ENCODE results near the gene KLHL41. TPM values are rescaled to one million over a fixed set of nuclear protein-coding genes. Genes with fewer than 3 reads are reported as not detected.

Gene KLHL41
- 0.85 and 1.7 TPM in 2 replicates for total RNA-seq

DNA sequence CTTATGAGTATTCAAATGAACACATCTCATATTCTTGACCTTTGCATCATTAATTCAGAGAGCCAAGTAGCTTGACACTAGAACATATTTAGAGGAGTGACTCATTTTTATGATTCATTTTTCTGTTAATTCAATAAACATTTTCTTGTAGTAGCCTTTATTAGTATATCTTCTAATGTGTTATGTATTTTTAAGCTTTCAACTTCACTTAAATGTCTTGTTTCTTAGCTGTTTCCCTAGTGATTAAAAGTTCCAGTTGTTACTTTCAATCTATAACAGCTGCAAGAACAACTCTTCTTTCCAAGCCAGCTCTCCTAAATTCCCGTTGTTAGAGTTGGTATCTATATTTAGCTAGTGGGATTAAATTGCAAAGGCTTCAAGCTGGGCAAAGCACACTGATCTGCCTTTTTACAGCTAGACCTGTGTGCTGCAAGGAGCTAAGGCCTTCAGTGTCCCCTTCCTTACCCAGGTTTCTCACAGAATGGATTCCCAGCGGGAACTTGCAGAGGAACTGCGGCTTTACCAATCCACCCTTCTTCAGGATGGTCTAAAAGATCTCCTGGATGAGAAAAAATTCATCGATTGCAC lies at the start of gene KLHL41:
Gene KLHL41, plus strand, starts transcription at position 405 of the 588 bp plus-strand sequence. Its CDS starts 77 bp downstream, at position 482.

DNA sequence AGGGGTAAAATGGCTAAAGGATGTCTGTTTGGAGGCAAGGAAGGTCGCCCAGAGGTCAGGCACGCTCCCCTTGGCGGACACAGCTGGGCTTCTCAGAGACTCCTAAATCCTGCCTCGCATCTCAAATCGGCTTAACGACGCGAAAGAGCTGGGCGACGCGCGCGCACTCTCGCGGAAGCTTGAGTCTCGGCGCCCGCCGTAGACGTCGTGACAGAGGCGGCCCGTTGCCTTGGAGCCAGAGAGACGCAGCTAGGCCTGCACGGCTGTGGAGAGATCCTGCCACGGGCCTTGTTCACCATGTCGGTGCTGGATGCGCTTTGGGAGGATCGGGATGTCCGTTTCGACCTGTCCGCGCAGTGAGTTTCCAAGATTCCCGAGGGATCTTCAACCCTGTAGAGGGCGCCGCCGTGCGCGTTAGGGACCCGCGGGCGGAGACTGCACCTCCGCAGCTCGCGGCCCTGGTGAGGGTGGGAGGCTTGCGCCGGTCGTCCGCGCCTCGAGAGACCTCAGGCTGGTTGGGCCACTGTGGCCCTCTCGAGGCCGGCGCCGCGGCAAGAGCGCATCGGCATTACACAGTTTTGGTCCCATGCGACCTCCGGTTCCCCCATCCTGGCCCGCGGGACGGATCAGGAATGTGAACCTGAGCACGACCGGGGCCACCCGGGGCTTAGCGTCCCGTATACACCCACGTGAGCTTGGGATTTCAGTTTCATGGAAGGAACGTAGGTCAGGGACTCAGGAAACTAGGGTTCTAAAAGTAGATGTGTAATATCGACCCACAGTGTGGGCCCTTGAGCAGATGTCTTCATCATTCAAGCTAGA lies 30.0 kb upstream of the KLHL41 start, which contains the start of gene BBS5:
Gene BBS5, plus strand, starts transcription at position 238 of the 822 bp plus-strand sequence. Its CDS starts 60 bp downstream, at position 298.

DNA sequence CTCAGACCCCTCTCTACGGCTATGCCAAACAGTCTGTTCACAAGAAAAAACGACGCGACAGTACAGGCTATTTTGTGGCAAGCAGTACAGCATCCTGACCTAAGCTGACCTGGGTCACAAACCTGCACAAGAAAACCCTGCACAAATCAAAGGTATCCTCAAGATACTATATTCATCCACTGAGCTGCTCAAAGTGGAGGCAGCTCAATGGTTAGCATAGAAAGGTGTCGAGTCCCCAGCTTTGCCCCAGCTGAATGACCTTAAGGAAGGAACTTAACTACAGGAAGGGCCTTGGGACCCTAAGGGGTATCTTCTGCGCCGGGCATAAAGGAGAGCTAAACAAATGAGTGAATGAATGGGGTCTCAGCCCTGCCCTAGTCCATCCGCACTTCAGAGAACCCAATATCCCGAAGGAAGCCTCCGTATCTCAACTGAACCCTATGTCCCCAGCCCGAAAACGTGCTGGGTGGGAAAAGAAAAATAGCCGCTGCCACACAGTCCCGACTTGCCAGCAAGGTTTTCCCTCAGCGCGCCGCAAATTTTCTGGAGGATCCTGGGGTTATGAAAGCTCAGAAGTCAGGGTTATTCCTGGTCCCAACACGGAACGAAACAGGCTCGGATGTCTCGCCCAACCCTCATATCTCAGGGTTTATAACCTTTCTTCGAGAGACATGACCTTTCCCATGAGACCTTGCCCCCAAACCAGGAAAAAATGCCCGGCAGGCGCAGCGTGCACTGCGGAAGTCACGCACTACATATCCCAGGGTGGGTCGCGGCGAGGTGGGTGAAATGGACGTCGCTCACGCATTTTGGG lies 63.9 kb downstream of the KLHL41 start, which contains the start of gene FASTKD1:
Gene FASTKD1, minus strand, starts transcription at position 706 of the 814 bp plus-strand sequence. CDS start 1,836 bp downstream, outside the sequence.

Other genes with a start within 250 kb of the KLHL41 start
- not detected in 2 replicates for gene LRP2, start 147.2 kb upstream of the KLHL41 start, total RNA-seq
- gene BBS5, start 30.2 kb upstream of the KLHL41 start, total RNA-seq: 4.7 and 6.6 TPM in 2 replicates
- gene FASTKD1, start 64.2 kb downstream of the KLHL41 start, total RNA-seq: 12.9 and 18.1 TPM in 2 replicates
- gene PPIG, start 74.6 kb downstream of the KLHL41 start, total RNA-seq: 19.6 and 22.9 TPM in 2 replicates
- under 0.01 TPM in 1 of 2 replicates, not detected in the other for gene CFAP210, start 184.7 kb downstream of the KLHL41 start, total RNA-seq
- 1.9 and 2.4 TPM in 2 replicates for gene PHOSPHO2, start 184.8 kb downstream of the KLHL41 start, total RNA-seq
- 4.2 and 4.8 TPM in 2 replicates for gene KLHL23, start 224.1 kb downstream of the KLHL41 start, total RNA-seq

All from smooth muscle cell of bladder (primary cell).